PC-9 (cell line): ENCODE measurements around the gene PTPRM.

ENCODE experiments used
- EZH2 ChIP-seq: fragments of 200-600 bp; sonication (generic); IDR thresholded peaks from 2 replicates; pipeline ENCODE4 v1.8.0; 2017; ENCODE audit warnings: antibody characterized with exemption, low read depth
- TF ChIP-seq, protein P1 (sequence below): fragments of 200-600 bp; sonication (generic); conservative IDR thresholded peaks from 2 replicates; pipeline ENCODE4 v1.6.1; 2017; ENCODE audit warnings: mixed run types, antibody characterized with exemption, mild to moderate bottlenecking, moderate library complexity

DNA sequence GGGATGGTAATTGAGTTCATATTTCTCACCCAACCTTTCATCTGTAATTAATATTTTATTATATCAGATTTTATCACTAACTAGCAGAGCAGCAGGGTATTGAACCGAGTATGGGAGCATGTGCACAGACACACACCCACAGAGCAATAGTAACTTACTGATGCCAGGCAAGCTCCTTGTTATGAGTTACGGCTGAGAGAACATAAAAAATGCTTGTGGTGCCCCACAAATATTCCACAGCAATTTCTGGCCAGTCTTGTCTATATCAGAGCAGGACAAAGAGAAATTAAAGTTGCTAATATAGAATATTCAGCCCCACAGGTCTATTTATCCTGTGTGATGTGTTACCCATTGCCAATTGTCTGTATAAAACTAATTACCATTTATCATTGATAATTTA lies 540.3 kb downstream of the PTPRM start:
- TF ChIP-seq, protein P1, sequence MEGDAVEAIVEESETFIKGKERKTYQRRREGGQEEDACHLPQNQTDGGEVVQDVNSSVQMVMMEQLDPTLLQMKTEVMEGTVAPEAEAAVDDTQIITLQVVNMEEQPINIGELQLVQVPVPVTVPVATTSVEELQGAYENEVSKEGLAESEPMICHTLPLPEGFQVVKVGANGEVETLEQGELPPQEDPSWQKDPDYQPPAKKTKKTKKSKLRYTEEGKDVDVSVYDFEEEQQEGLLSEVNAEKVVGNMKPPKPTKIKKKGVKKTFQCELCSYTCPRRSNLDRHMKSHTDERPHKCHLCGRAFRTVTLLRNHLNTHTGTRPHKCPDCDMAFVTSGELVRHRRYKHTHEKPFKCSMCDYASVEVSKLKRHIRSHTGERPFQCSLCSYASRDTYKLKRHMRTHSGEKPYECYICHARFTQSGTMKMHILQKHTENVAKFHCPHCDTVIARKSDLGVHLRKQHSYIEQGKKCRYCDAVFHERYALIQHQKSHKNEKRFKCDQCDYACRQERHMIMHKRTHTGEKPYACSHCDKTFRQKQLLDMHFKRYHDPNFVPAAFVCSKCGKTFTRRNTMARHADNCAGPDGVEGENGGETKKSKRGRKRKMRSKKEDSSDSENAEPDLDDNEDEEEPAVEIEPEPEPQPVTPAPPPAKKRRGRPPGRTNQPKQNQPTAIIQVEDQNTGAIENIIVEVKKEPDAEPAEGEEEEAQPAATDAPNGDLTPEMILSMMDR = no peak
- no peak for TF ChIP-seq EZH2
